Measurements from ENCODE around the gene RRAS2. TPM values are rescaled to one million over a fixed set of nuclear protein-coding genes. Genes with fewer than 3 reads are reported as not detected.
"Not testable (repeated sequence)": the region's sequence is repeated elsewhere in the genome, so short reads cannot be mapped to it uniquely, and the experiment has no call there.

The RRAS2 gene
- total and polyA plus RNA-seq, 8 donors, result 44.2 to 67.4 (median 58.4) TPM

DNA sequence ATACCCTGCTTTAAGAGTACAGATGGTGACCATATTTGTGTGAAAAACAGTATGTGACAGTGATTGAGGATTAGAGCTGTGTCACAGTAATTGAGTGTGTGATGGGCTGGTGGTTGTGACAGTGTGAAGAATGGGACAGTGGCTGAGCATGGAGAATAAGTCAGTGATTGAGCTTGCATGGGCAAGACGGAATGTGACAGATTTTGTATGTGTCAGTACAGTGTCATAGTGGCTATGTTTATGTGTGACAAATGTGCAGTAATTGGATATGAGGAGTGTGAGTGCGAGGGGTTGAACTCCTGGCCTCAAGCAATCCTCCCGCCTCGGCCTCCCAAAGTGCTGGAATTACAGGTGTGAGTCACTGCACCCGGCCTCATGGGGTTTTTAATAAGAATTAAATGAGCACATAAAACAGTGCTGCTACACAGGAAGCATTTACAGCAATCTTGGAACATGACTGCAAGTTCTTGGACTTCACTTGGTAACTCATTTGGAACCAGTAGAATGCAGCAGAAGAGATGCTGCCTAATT lies 583 bp upstream of the RRAS2 start:
- TF ChIP-seq, protein P1, sequence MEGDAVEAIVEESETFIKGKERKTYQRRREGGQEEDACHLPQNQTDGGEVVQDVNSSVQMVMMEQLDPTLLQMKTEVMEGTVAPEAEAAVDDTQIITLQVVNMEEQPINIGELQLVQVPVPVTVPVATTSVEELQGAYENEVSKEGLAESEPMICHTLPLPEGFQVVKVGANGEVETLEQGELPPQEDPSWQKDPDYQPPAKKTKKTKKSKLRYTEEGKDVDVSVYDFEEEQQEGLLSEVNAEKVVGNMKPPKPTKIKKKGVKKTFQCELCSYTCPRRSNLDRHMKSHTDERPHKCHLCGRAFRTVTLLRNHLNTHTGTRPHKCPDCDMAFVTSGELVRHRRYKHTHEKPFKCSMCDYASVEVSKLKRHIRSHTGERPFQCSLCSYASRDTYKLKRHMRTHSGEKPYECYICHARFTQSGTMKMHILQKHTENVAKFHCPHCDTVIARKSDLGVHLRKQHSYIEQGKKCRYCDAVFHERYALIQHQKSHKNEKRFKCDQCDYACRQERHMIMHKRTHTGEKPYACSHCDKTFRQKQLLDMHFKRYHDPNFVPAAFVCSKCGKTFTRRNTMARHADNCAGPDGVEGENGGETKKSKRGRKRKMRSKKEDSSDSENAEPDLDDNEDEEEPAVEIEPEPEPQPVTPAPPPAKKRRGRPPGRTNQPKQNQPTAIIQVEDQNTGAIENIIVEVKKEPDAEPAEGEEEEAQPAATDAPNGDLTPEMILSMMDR (IDR thresholded peaks at IDR 0.05), result no peak
- Histone ChIP-seq H3K4me1 (peaks cover 7 to 12% of the 10 kb centered on the region in 2 donors), H3K27ac (no peak overlapping the region), H3K9me3 (no peaks in the 10 kb centered on the region), H3K27me3 (peaks cover 0 to 48% of the 10 kb centered on the region in 2 donors), H3K36me3 (no peaks in the 10 kb centered on the region), H3K4me3 (peak overlapping the region in 1 of 2 donors; percentile 60)
- ATAC-seq, result no peak
- intact Hi-C loops (cut with DNase I), result no loop called here
- DNase-seq, result no peak

DNA sequence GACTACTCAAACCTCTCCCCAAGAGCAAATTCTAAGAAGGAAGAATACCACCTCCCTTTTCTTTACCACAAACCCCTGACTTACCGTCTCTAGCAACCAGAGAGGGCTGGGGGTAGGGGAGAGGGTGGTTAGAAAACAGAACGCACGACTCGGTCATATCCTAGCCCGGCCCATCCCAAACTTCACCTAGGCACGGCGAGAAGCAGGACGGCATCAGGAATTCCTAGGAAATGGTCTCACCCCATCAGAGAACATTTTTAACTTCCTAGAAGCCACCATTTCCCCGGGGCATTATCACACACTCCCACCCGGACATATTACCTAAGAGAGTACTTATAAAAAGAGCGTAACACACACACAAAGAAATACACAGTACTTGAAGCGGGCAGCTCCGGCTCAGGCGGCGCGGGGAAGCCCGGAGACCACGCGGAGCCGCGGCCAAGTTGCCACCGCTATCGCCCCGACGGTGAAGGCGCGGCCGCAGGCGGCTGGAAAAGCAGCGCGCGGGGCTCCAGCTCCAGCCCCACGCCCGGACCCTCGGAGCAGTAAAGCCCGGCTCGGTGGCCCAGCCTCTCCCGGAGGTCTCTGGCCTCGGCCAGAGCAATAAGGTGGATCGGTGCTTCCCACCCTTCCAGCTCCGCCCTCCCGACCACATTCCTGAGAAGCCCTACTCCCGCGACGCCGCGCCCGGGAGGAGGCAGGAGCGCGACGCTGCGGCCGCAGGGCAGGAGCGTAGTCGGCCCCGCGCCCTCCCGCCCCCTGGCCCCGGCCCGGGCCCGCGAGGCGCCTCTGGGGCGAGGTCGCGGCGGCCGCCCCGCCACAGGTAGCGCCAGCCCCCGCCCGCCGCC lies 878 bp downstream of the RRAS2 start:
- Histone ChIP-seq H3K4me1 (peaks cover 7 to 12% of the 10 kb centered on the region in 2 donors), H3K27ac (peak overlapping the region; percentile 79 to 86), H3K27me3 (peaks cover 0 to 48% of the 10 kb centered on the region in 2 donors), H3K9me3 (no peaks in the 10 kb centered on the region), H3K36me3 (no peaks in the 10 kb centered on the region), H3K4me3 (peak overlapping the region; percentile 60 to 61)
- TF ChIP-seq, protein P1 (IDR thresholded peaks at IDR 0.05), result no peak
- peak; percentile 52 to 88 (median 70) for DNase-seq
- peak; percentile 85 for ATAC-seq
- intact Hi-C loops (cut with DNase I), result no loop called here

DNA sequence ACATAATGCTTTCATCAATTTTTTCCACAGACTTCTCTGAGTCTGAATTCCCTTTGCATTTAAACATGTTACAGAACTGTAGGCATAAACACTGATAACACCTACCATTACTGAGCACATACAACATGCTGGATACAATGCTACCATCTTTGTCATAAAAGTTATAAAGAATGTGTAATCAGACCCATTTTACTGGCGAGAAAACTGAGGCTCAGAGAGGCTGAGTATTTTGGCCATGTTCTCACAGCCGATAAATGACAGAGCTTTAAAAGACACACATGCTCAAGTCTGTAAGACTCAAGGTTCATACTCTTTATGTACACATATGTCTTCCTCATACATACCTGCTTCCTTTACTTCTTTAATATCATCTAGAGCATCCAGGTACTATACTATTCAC lies 2.6 kb downstream of the RRAS2 start:
- H3K36me3 ChIP-seq, result no peaks in the 10 kb centered on the region
- H3K27me3 ChIP-seq, result peaks cover 0 to 48% of the 10 kb centered on the region in 2 donors
- H3K4me3 ChIP-seq, result no peak overlapping the region
- intact Hi-C loops (cut with DNase I), result no loop called here
- TF ChIP-seq, protein P1 (IDR thresholded peaks at IDR 0.05), result no peak
- DNase-seq (no peak), ATAC-seq (no peak)
- no peaks in the 10 kb centered on the region for H3K9me3 ChIP-seq
- H3K4me1 ChIP-seq, result peaks cover 7 to 12% of the 10 kb centered on the region in 2 donors
- H3K27ac ChIP-seq, result no peak overlapping the region

DNA sequence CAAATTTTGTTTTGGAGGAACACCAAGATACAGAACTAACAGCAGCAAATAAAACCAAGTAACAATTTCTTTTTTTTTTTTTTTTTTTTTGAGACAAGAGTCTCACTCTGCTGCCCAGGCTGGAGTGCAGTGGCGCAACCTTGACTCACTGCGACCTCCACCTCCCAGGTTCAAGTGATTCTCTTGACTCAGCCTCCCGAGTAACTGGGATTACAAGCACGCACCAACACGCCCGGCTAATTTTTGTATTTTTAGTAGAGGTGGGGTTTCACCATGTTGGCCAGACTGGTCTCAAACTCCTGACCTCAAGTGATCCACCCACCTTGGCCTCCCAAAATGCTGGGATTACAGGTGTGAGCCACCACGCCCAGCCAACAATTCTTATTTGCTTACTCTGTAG lies 4.4 kb downstream of the RRAS2 start:
- intact Hi-C loops (cut with DNase I); H3K9me3 ChIP-seq; DNase-seq; H3K36me3 ChIP-seq; ATAC-seq; H3K4me3 ChIP-seq; H3K27ac ChIP-seq: not testable (repeated sequence)
- H3K4me1 ChIP-seq, result peaks cover 7 to 12% of the 10 kb centered on the region in 2 donors
- H3K27me3 ChIP-seq, result peaks cover 0 to 36% of the 10 kb centered on the region in 2 donors

DNA sequence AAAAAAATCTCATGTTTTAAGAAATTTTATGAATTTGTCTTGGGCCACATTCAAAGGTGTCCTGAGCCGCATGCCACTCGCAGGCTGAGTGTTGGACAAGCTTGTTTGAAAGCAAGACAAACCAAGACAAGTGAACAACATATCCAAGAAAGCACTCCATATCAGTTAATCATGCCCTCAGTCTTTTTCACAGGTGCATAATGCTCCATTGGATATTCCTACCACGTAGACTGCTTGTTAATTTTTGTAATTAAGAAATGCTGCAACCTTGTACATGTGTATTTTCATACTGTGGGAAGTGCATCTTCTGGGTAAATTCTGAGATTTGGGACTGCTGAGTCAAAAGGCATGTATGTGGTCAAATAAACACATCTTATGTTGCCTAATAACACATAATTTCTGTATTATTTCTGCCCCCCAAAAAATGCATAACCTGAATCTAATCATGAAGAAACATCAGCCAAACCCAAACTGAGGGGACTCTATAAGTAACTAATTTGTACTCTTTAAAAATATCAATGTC lies 8.2 kb downstream of the RRAS2 start:
- intact Hi-C loops (cut with DNase I), result no loop called here
- peaks cover 0 to 6% of the 10 kb centered on the region in 2 donors for H3K9me3 ChIP-seq
- ATAC-seq (no peak), DNase-seq (no peak)
- TF ChIP-seq, protein P1 (IDR thresholded peaks at IDR 0.05), result no peak
- no peaks in the 10 kb centered on the region for H3K4me1 ChIP-seq
- no peaks in the 10 kb centered on the region for H3K36me3 ChIP-seq
- no peaks in the 10 kb centered on the region for H3K27me3 ChIP-seq
- H3K27ac ChIP-seq, result no peak overlapping the region
- H3K4me3 ChIP-seq, result no peak overlapping the region

Data from left lung (tissue), 10 donors.